Measurements from ENCODE around the gene DCLK1. TPM values are rescaled to one million over a fixed set of nuclear protein-coding genes. Genes with fewer than 3 reads are reported as not detected.
A peak's percentile ranks its signal among the peaks of the same experiment; 100 is the strongest.

DCLK1 gene
- total RNA-seq, 4 donors from 2014 or later = 21.3 to 63.8 (median 40.9) TPM

DNA sequence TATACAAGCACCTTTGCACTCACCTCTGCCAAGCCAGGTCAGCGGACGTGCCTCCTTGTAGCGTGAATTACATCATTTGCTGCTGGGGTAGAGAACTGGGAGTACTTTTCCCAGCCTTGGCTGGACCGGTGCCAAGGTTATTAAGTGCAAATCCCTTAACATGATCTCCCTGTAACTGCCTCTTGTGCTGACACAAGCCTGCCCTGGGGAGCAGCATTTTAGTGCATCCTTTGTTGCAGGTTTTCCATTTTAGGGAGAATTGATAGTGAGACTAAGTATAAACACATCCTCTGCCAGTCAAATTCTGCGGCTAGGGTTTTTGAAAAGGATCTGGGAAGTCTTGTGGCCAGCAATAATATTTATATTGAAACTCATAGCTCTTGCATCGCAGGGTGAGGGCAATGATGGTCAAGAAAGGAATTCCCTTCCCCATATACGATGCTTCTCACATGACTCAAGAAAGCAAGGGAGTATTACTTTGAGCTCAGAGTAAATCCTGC lies 32.7 kb upstream of the DCLK1 start:
- no peaks in the 10 kb centered on the region for H3K27me3 ChIP-seq
- no peaks in the 10 kb centered on the region for H3K36me3 ChIP-seq
- H3K27ac ChIP-seq = peak overlapping the region in 1 of 4 donors; percentile 62
- H3K9me3 ChIP-seq = no peaks in the 10 kb centered on the region
- peaks cover 0 to 12% (median 0%) of the 10 kb centered on the region in 4 donors for H3K4me1 ChIP-seq
- H3K4me3 ChIP-seq = no peak overlapping the region
- DNase-seq (ENCODE audit: low spot score in 2 of 2) = peak; percentile 84 to 88
- TF ChIP-seq EP300 (IDR thresholded peaks at IDR 0.05) = peak; percentile 29 to 75
- TF ChIP-seq POLR2A (IDR thresholded peaks at IDR 0.05) = no peak
- WGBS, 2 donors = 25 to 33% methylated on average over 7 of the region's 7 CpGs

DNA sequence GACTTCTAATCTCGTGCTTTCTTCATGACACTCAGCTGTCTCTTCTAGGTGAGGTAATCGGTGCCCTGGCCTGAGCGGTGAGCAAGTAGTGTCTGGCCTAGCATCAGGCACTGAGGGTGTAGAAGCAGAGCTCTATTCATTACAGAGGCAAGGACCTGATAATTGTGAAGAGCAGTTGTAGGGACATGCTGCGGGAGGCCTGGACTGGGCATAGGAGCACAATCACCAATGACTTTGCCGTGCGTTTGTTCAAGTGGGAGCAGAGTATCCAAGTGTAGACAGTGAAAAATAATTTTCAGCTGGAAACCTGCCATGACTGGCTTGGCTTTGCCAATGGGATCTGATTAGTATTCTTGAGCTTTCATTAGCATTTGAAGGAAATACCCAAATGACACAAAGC lies 32.1 kb upstream of the DCLK1 start:
- WGBS, 2 donors = 77% methylated on average over 6 of the region's 6 CpGs
- TF ChIP-seq, protein P1, sequence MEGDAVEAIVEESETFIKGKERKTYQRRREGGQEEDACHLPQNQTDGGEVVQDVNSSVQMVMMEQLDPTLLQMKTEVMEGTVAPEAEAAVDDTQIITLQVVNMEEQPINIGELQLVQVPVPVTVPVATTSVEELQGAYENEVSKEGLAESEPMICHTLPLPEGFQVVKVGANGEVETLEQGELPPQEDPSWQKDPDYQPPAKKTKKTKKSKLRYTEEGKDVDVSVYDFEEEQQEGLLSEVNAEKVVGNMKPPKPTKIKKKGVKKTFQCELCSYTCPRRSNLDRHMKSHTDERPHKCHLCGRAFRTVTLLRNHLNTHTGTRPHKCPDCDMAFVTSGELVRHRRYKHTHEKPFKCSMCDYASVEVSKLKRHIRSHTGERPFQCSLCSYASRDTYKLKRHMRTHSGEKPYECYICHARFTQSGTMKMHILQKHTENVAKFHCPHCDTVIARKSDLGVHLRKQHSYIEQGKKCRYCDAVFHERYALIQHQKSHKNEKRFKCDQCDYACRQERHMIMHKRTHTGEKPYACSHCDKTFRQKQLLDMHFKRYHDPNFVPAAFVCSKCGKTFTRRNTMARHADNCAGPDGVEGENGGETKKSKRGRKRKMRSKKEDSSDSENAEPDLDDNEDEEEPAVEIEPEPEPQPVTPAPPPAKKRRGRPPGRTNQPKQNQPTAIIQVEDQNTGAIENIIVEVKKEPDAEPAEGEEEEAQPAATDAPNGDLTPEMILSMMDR (IDR thresholded peaks at IDR 0.05) = no peak
- TF ChIP-seq EP300 (IDR thresholded peaks at IDR 0.05) = no peak
- TF ChIP-seq POLR2A (IDR thresholded peaks at IDR 0.05) = no peak
- Histone ChIP-seq H3K27ac (peak overlapping the region in 1 of 4 donors; percentile 33), H3K9me3 (no peaks in the 10 kb centered on the region), H3K4me1 (peaks cover 0 to 12% (median 0%) of the 10 kb centered on the region in 4 donors), H3K36me3 (no peaks in the 10 kb centered on the region), H3K27me3 (no peaks in the 10 kb centered on the region), H3K4me3 (no peak overlapping the region)
- DNase-seq (ENCODE audit: low spot score in 2 of 2) = peak in 1 of 2 donors; percentile 17

DNA sequence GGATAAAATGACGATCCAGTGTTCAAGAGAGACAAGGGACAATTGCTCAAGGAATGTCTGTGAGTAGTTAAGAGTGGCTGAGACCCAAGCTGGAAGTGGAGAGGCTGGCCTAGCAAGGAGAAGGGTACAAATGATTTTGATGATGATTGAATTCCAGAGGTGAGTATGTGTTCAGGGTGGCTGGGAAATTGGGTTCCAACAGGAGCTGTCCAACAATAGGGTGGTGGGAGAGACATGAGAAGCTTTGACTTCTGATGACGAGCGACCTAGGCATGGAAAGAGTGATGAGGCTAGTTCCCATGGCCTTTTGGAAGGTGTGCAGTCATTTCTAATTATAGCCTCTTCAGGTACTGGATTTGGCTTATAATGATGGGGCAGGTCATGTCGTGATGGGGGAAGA lies 29.1 kb upstream of the DCLK1 start:
- WGBS, 2 donors = 73 to 83% methylated on average over 4 of the region's 4 CpGs
- no peak overlapping the region for H3K27ac ChIP-seq
- H3K27me3 ChIP-seq = no peaks in the 10 kb centered on the region
- H3K36me3 ChIP-seq = no peaks in the 10 kb centered on the region
- TF ChIP-seq, protein P1 (IDR thresholded peaks at IDR 0.05) = no peak
- TF ChIP-seq POLR2A (IDR thresholded peaks at IDR 0.05) = no peak
- TF ChIP-seq EP300 (IDR thresholded peaks at IDR 0.05) = no peak
- H3K4me3 ChIP-seq = no peak overlapping the region
- no peak for DNase-seq (ENCODE audit: low spot score in 2 of 2)
- no peaks in the 10 kb centered on the region for H3K9me3 ChIP-seq
- H3K4me1 ChIP-seq = peaks cover 0 to 21% (median 0%) of the 10 kb centered on the region in 4 donors

DNA sequence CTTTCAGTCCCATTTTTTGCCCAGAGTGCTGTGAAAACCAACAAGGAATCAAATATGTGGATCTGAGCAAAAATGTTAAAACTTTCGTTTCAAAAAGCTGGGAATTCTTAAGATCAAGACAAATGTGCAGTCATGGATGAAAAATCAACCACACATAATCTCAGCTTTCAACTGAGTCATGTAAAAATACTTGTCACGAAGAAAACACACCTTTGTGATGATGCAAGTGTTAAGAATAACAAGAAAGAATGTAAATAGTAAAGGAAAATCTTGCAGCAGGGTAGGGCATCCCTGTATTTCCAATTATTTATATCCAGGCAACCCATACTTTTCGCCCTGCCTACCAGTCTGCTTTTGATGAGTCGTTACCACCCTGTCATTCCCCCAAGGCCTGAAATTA lies 27.4 kb upstream of the DCLK1 start:
- no peak overlapping the region for H3K4me3 ChIP-seq
- no peaks in the 10 kb centered on the region for H3K36me3 ChIP-seq
- WGBS, 2 donors = 74 to 80% methylated on average over 4 of the region's 4 CpGs
- no peaks in the 10 kb centered on the region for H3K27me3 ChIP-seq
- H3K27ac ChIP-seq = no peak overlapping the region
- peaks cover 0 to 22% (median 4%) of the 10 kb centered on the region in 4 donors for H3K4me1 ChIP-seq
- no peak for DNase-seq (ENCODE audit: low spot score in 2 of 2)
- no peak for TF ChIP-seq EP300 (IDR thresholded peaks at IDR 0.05)
- TF ChIP-seq, protein P1 (IDR thresholded peaks at IDR 0.05) = no peak
- no peak for TF ChIP-seq POLR2A (IDR thresholded peaks at IDR 0.05)
- no peaks in the 10 kb centered on the region for H3K9me3 ChIP-seq

DNA sequence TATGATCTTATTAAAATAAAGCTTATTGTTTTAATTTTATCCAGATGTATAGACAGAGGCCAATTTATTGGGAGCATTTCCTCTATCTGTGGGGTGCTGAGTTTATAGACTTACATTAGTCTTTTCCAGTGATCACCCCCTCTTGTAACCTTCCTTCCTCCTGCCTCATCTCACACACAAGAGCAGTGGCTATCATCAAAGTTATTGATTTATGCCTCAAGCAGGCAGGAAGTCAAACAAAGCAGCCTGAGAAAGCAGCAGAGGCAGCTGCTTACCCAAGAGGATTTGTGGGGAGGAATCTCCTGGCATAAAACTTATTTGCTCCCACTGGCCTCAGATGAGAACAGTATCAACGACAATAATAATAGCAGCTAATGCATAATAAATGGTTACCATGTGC lies 26.3 kb upstream of the DCLK1 start:
- TF ChIP-seq, protein P1 (IDR thresholded peaks at IDR 0.05) = no peak
- no peak for TF ChIP-seq POLR2A (IDR thresholded peaks at IDR 0.05)
- no peak for TF ChIP-seq EP300 (IDR thresholded peaks at IDR 0.05)
- Histone ChIP-seq H3K36me3 (no peaks in the 10 kb centered on the region), H3K27me3 (no peaks in the 10 kb centered on the region), H3K4me3 (no peak overlapping the region), H3K27ac (no peak overlapping the region), H3K4me1 (peaks cover 0 to 19% (median 4%) of the 10 kb centered on the region in 4 donors), H3K9me3 (no peaks in the 10 kb centered on the region)
- 29 to 33% methylated on average over 1 of the region's 1 CpG for WGBS, 2 donors
- DNase-seq (ENCODE audit: low spot score in 2 of 2) = no peak

Data from tibial nerve (tissue), 4 donors.